DND-41 (cell line): ENCODE data around the gene TDRD12.

Experiments used
- ATAC-seq: fragments of 200-7000 bp; cut with Tn5 transposase; 3 replicates; pipeline ENCODE4 v1.9.1; 2021; ENCODE audit warnings: low read depth; ENCODE audit not compliant: insufficient read depth
- DNase-seq: peaks from one replicate; pipeline ENCODE4 v3.0.0-alpha.2; 2020
- H2AFZ ChIP-seq: 2 replicates; pipeline ENCODE4 v1.6.0; 2012; ENCODE audit warnings: low read depth, low read length
- H3K27ac ChIP-seq: 2 replicates; pipeline ENCODE4 v1.5.1; 2012; ENCODE audit warnings: low read length, inconsistent platforms
- H3K27me3 ChIP-seq: fragments of 200-600 bp; sonication (generic); 2 replicates; pipeline ENCODE4 v1.6.0; 2012; ENCODE audit warnings: low read length, mild to moderate bottlenecking, inconsistent platforms; ENCODE audit not compliant: insufficient read depth, poor library complexity
- H3K36me3 ChIP-seq: 2 replicates; pipeline ENCODE4 v1.5.1; 2012; ENCODE audit warnings: low read length, inconsistent platforms; ENCODE audit not compliant: insufficient read depth
- H3K4me1 ChIP-seq: 2 replicates; pipeline ENCODE4 v1.5.1; 2012; ENCODE audit warnings: mild to moderate bottlenecking, low read length; ENCODE audit not compliant: insufficient read depth
- H3K4me2 ChIP-seq: 2 replicates; pipeline ENCODE4 v1.6.0; 2012; ENCODE audit warnings: mild to moderate bottlenecking, moderate library complexity, low read length, inconsistent platforms; ENCODE audit not compliant: insufficient read depth
- H3K4me3 ChIP-seq, 2 experiments: fragments of 200-600 bp in 1 of 2; shearing (Covaris generic) in 1 of 2; 2 replicates each; pipeline ENCODE4 v1.5.1; 2012 to 2016; ENCODE audit warnings: inconsistent platforms in 2 of 2, low read length in 2 of 2, mild to moderate bottlenecking in 2 of 2, low read depth in 1 of 2, moderate library complexity in 1 of 2
- H3K79me2 ChIP-seq: 2 replicates; pipeline ENCODE4 v1.6.0; 2012; ENCODE audit warnings: low read length, inconsistent platforms; ENCODE audit not compliant: insufficient read depth
- H3K9ac ChIP-seq: 2 replicates; pipeline ENCODE4 v1.6.0; 2012; ENCODE audit warnings: low read depth, mild to moderate bottlenecking, inconsistent platforms, low read length, moderate library complexity
- H3K9me3 ChIP-seq: 2 replicates; pipeline ENCODE4 v1.5.1; 2012; ENCODE audit warnings: low read length, moderate library complexity, mild to moderate bottlenecking, inconsistent platforms; ENCODE audit not compliant: insufficient read depth, severe bottlenecking
- H4K20me1 ChIP-seq: 2 replicates; pipeline ENCODE4 v1.6.0; 2012; ENCODE audit warnings: low read length; ENCODE audit not compliant: insufficient read depth
- CTCF ChIP-seq: IDR thresholded peaks from 2 replicates; pipeline ENCODE4 v1.5.1; 2012; ENCODE audit warnings: borderline replicate concordance, low read length, moderate library complexity, mild to moderate bottlenecking; ENCODE audit not compliant: poor library complexity, severe bottlenecking; ENCODE audit errors: extremely low read depth
- EZH2 ChIP-seq: IDR thresholded peaks from 3 replicates; pipeline ENCODE4 v1.6.1; 2012; ENCODE audit warnings: borderline replicate concordance, low read depth, mild to moderate bottlenecking, moderate library complexity, low read length, inconsistent platforms; ENCODE audit not compliant: severe bottlenecking

TDRD12 gene

GRCh38 chr19:32875428-32875827, 155.9 kb downstream of the TDRD12 start:
- ATAC-seq: no peak
- Histone ChIP-seq H3K9me3 (no peaks in the 10 kb centered on the region), H3K4me1 (no peaks in the 10 kb centered on the region), H3K79me2 (no peaks in the 10 kb centered on the region), H4K20me1 (no peaks in the 10 kb centered on the region), H3K4me3 (no peak overlapping the region), H2AFZ (no peak overlapping the region), H3K4me2 (no peak overlapping the region), H3K36me3 (peaks cover 9% of the 10 kb centered on the region), H3K9ac (no peak overlapping the region), H3K27me3 (no peaks in the 10 kb centered on the region), H3K27ac (no peak overlapping the region)
- no peak for TF ChIP-seq CTCF
- TF ChIP-seq EZH2: no peak
- DNase-seq: no peak

- TF ChIP-seq CTCF (no peak), EZH2 (no peak)
- Histone ChIP-seq H3K4me2 (no peak overlapping the region), H4K20me1 (no peaks in the 10 kb centered on the region), H3K9ac (no peak overlapping the region), H2AFZ (no peak overlapping the region), H3K27me3 (no peaks in the 10 kb centered on the region), H3K27ac (no peak overlapping the region), H3K36me3 (peaks cover 9% of the 10 kb centered on the region), H3K4me1 (no peaks in the 10 kb centered on the region), H3K4me3 (no peak overlapping the region), H3K9me3 (no peaks in the 10 kb centered on the region), H3K79me2 (no peaks in the 10 kb centered on the region)
- DNase-seq (no peak), ATAC-seq (no peak)
Measured at GRCh38 chr19:32876236-32876918, 156.8 kb downstream of the TDRD12 start.

- TF ChIP-seq EZH2: no peak
- no peak for TF ChIP-seq CTCF
- H3K36me3 ChIP-seq: peaks cover 9% of the 10 kb centered on the region
- no peaks in the 10 kb centered on the region for H3K9me3 ChIP-seq
- no peaks in the 10 kb centered on the region for H3K27me3 ChIP-seq
- H3K4me2 ChIP-seq: no peak overlapping the region
- H3K9ac ChIP-seq: no peak overlapping the region
- DNase-seq: no peak
- H3K27ac ChIP-seq: no peak overlapping the region
- no peak for ATAC-seq
- no peaks in the 10 kb centered on the region for H3K79me2 ChIP-seq
- no peak overlapping the region for H3K4me3 ChIP-seq
- no peak overlapping the region for H2AFZ ChIP-seq
- H4K20me1 ChIP-seq: no peaks in the 10 kb centered on the region
- H3K4me1 ChIP-seq: no peaks in the 10 kb centered on the region
Measured at GRCh38 chr19:32876919-32877285, 157.3 kb downstream of the TDRD12 start.
